Measurements from ENCODE around the gene TSPOAP1.

GRCh38 chr17:58302919-58303585 is 25.5 kb downstream of the TSPOAP1 start:
- TF ChIP-seq CREM (CRISPR knock-in tag; IDR thresholded peaks at IDR 0.05) = no peak
- TF ChIP-seq ATF3 (CRISPR knock-in tag; conservative IDR thresholded peaks at IDR 0.05) = no peak
- TF ChIP-seq JUN (CRISPR knock-in tag; IDR thresholded peaks at IDR 0.05) = no peak
- TF ChIP-seq CTCF (IDR thresholded peaks at IDR 0.05) = no peak
- TF ChIP-seq ZNF138 (CRISPR knock-in tag; conservative IDR thresholded peaks at IDR 0.05) = no peak
- no peak for TF ChIP-seq ZNF512 (CRISPR knock-in tag; IDR thresholded peaks at IDR 0.05; ENCODE audit: borderline replicate concordance)
- no peak for TF ChIP-seq ETV6 (CRISPR knock-in tag; IDR thresholded peaks at IDR 0.05)
- TF ChIP-seq SP1 (CRISPR knock-in tag; conservative IDR thresholded peaks at IDR 0.05) = no peak

Data from WTC11 (cell line).